ENCODE data around the gene KRT74. TPM values are rescaled to one million over a fixed set of nuclear protein-coding genes. Genes with fewer than 3 reads are reported as not detected.

Gene KRT74
- total RNA-seq, 1 experiment from 2014 or later = not detected

- H3K4me1 Mint-ChIP-seq (ENCODE audit: low read depth, unreplicated experiment) = no peaks in the 10 kb centered on the region
- intact Hi-C loops (cut with micrococcal nuclease; ENCODE audit: unreplicated experiment) = no loop called here
- peaks cover 11% of the 10 kb centered on the region for H3K27me3 Mint-ChIP-seq (ENCODE audit: insufficient read depth, unreplicated experiment)
- no peak for DNase-seq
- H3K27ac Mint-ChIP-seq (ENCODE audit: unreplicated experiment) = no peak within 1 kb of the TSS
- CTCF ChIA-PET = no interaction called here
- H3K9me3 Mint-ChIP-seq (ENCODE audit: unreplicated experiment) = no peaks in the 10 kb centered on the region
- H3K4me3 Mint-ChIP-seq (ENCODE audit: unreplicated experiment) = no peak within 1 kb of the TSS
- Histone ChIP-seq H3K4me1 (no peaks in the 10 kb centered on the region), H3K36me3 (ENCODE audit: control insufficient read depth, insufficient read depth, low read length) (no peaks in the 10 kb centered on the region), H3K4me3 (ENCODE audit: low read depth, low read length) (no peak within 1 kb of the TSS), H3K9me3 (no peaks in the 10 kb centered on the region), H3K27me3 (replicated peaks; ENCODE audit: control insufficient read depth, insufficient read depth, low read length) (no peaks in the 10 kb centered on the region; the same call in 1 of the 2 replicates)
- POLR2A ChIA-PET = no interaction called here
- BruUV-seq (replicated peaks) = no TSS peak
- no peaks in the 10 kb centered on the region for H3K36me3 Mint-ChIP-seq (ENCODE audit: insufficient read depth, unreplicated experiment)
- TF ChIP-seq, protein P1, sequence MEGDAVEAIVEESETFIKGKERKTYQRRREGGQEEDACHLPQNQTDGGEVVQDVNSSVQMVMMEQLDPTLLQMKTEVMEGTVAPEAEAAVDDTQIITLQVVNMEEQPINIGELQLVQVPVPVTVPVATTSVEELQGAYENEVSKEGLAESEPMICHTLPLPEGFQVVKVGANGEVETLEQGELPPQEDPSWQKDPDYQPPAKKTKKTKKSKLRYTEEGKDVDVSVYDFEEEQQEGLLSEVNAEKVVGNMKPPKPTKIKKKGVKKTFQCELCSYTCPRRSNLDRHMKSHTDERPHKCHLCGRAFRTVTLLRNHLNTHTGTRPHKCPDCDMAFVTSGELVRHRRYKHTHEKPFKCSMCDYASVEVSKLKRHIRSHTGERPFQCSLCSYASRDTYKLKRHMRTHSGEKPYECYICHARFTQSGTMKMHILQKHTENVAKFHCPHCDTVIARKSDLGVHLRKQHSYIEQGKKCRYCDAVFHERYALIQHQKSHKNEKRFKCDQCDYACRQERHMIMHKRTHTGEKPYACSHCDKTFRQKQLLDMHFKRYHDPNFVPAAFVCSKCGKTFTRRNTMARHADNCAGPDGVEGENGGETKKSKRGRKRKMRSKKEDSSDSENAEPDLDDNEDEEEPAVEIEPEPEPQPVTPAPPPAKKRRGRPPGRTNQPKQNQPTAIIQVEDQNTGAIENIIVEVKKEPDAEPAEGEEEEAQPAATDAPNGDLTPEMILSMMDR (IDR thresholded peaks at IDR 0.05; ENCODE audit: insufficient read depth in 1 of 2, low read depth in 1 of 2, low read length in 1 of 2, severe bottlenecking in 1 of 2, unreplicated experiment in 1 of 2) = no peak
These were observed 44.6 kb upstream of the KRT74 start, which contains the start of gene KRT73 for GRCh38 chr12:52618216-52618615. Gene KRT73 (minus strand): TSS chr12:52618559. CDS start chr12:52618524, 35 bp downstream.

GRCh38 chr12:52617403-52617785 lies 43.8 kb upstream of the KRT74 start:
- intact Hi-C loops (cut with micrococcal nuclease; ENCODE audit: unreplicated experiment) = no loop called here
- Mint-ChIP-seq H3K27ac (ENCODE audit: unreplicated experiment) (no peak overlapping the region), H3K36me3 (ENCODE audit: insufficient read depth, unreplicated experiment) (no peaks in the 10 kb centered on the region), H3K4me1 (ENCODE audit: low read depth, unreplicated experiment) (no peaks in the 10 kb centered on the region), H3K9me3 (ENCODE audit: unreplicated experiment) (no peaks in the 10 kb centered on the region), H3K4me3 (ENCODE audit: unreplicated experiment) (no peak overlapping the region), H3K27me3 (ENCODE audit: insufficient read depth, unreplicated experiment) (peaks cover 11% of the 10 kb centered on the region)
- H3K27me3 ChIP-seq (replicated peaks; ENCODE audit: control insufficient read depth, insufficient read depth, low read length) = no peaks in the 10 kb centered on the region; the same call in 1 of the 2 replicates
- POLR2A ChIA-PET = no interaction called here
- no TSS peak for BruUV-seq (replicated peaks)
- H3K9me3 ChIP-seq = no peaks in the 10 kb centered on the region
- H3K4me3 ChIP-seq (ENCODE audit: low read depth, low read length) = no peak overlapping the region
- no peaks in the 10 kb centered on the region for H3K4me1 ChIP-seq
- DNase-seq = no peak
- TF ChIP-seq, protein P1 (IDR thresholded peaks at IDR 0.05; ENCODE audit: insufficient read depth in 1 of 2, low read depth in 1 of 2, low read length in 1 of 2, severe bottlenecking in 1 of 2, unreplicated experiment in 1 of 2) = no peak
- H3K36me3 ChIP-seq (ENCODE audit: control insufficient read depth, insufficient read depth, low read length) = no peaks in the 10 kb centered on the region
- CTCF ChIA-PET = no interaction called here

GRCh38 chr12:52616680-52617402 lies 43.2 kb upstream of the KRT74 start:
- ChIA-PET CTCF (no interaction called here), POLR2A (no interaction called here)
- Mint-ChIP-seq H3K9me3 (ENCODE audit: unreplicated experiment) (no peaks in the 10 kb centered on the region), H3K27me3 (ENCODE audit: insufficient read depth, unreplicated experiment) (peaks cover 11% of the 10 kb centered on the region), H3K27ac (ENCODE audit: unreplicated experiment) (no peak overlapping the region), H3K36me3 (ENCODE audit: insufficient read depth, unreplicated experiment) (no peaks in the 10 kb centered on the region), H3K4me3 (ENCODE audit: unreplicated experiment) (no peak overlapping the region), H3K4me1 (ENCODE audit: low read depth, unreplicated experiment) (no peaks in the 10 kb centered on the region)
- Histone ChIP-seq H3K4me1 (no peaks in the 10 kb centered on the region), H3K9me3 (no peaks in the 10 kb centered on the region), H3K4me3 (ENCODE audit: low read depth, low read length) (no peak overlapping the region), H3K36me3 (ENCODE audit: control insufficient read depth, insufficient read depth, low read length) (no peaks in the 10 kb centered on the region), H3K27me3 (replicated peaks; ENCODE audit: control insufficient read depth, insufficient read depth, low read length) (no peaks in the 10 kb centered on the region; the same call in 1 of the 2 replicates)
- no TSS peak for BruUV-seq (replicated peaks)
- TF ChIP-seq, protein P1 (IDR thresholded peaks at IDR 0.05; ENCODE audit: insufficient read depth in 1 of 2, low read depth in 1 of 2, low read length in 1 of 2, severe bottlenecking in 1 of 2, unreplicated experiment in 1 of 2) = no peak
- no peak for DNase-seq
- intact Hi-C loops (cut with micrococcal nuclease; ENCODE audit: unreplicated experiment) = no loop called here

Data from Caco-2 (cell line).